D721Med (cell line): ENCODE measurements around the gene KIAA1328.

Source experiments
- DNase-seq: peaks from one replicate; pipeline ENCODE4 v3.0.0; 2011; ENCODE audit warnings: low spot score; ENCODE audit not compliant: insufficient read length
- FAIRE-seq: peaks from 2 replicates; lab custom pipeline; 2011; peaks lifted over from hg19 to GRCh38; lab: Jason Lieb, UNC
- CTCF ChIP-seq: IDR thresholded peaks from 2 replicates; pipeline ENCODE4 v1.5.1; 2012; ENCODE audit warnings: mild to moderate bottlenecking, control low read depth; ENCODE audit not compliant: insufficient read depth; ENCODE audit errors: missing control alignments

Gene KIAA1328

GRCh38 chr18:36831139-36831538 is 2.2 kb downstream of the KIAA1328 start:
- DNase-seq (no peak), FAIRE-seq (no peak)
- TF ChIP-seq CTCF, result no peak

DNA sequence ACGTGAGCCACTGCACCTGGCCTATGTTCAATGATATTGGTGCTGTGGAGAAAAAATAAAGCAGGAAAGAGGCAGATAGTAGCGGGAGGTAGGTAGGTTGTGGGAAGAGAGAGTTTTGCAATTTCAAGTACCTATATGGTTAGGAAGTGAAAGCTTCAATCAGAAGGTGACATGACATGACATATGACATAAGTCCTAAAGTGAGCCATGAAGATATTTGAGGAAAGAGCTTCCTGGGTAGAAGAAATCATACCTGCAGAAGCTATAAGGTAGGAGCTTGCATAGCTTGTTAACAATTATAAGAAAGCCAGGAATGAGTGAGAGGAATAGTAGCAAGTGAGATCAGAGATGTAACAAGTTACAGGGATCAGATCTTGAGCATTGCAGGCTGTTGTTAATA is 4.2 kb downstream of the KIAA1328 start:
- DNase-seq, result no peak
- peak; percentile 68 for FAIRE-seq
- no peak for TF ChIP-seq CTCF

GRCh38 chr18:36835927-36836326 is 7.0 kb downstream of the KIAA1328 start:
- no peak for DNase-seq
- no peak for TF ChIP-seq CTCF
- FAIRE-seq, result no peak

- no peak for TF ChIP-seq CTCF
- DNase-seq (no peak), FAIRE-seq (peak; percentile 32)
Measured at GRCh38 chr18:36839835-36840234, 10.9 kb downstream of the KIAA1328 start.

- FAIRE-seq (peak; percentile 11), DNase-seq (no peak)
- TF ChIP-seq CTCF, result no peak
Measured at GRCh38 chr18:36843199-36843598, 14.3 kb downstream of the KIAA1328 start.

GRCh38 chr18:36843784-36844183 is 14.9 kb downstream of the KIAA1328 start:
- DNase-seq (no peak), FAIRE-seq (peak; percentile 58)
- no peak for TF ChIP-seq CTCF

GRCh38 chr18:36848609-36849008 is 19.7 kb downstream of the KIAA1328 start:
- DNase-seq (no peak), FAIRE-seq (peak; percentile 87)
- no peak for TF ChIP-seq CTCF
